HG03565 (cell line): ENCODE results near the gene SAP30L.

Experiments
- ATAC-seq: cut with Tn5 transposase; IDR thresholded peaks from one replicate; pipeline ENCODE4 v1.9.1; 2021; ENCODE audit warnings: mild to moderate bottlenecking, moderate library complexity; ENCODE audit not compliant: unreplicated experiment

Gene SAP30L

DNA sequence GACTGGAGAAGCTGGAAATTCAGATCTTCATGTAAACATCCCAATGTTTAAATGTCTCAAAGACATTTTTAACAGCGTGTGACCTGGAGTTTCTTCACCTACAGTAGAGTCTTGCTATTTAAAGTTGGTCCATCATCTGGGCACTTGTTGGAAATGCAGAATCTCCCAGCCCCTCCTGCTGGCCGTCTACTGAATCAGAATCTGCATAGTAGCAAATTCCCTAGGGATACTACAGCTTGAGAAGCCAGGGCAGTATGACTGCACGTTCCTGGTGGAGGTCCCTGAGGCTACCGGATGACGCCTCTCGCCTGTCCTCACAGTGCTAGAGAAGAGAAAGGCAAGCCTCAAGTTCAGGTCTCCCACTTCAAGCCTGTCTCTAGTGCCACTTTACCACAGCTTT is 15.7 kb downstream of the SAP30L start:
- ATAC-seq = no peak

DNA sequence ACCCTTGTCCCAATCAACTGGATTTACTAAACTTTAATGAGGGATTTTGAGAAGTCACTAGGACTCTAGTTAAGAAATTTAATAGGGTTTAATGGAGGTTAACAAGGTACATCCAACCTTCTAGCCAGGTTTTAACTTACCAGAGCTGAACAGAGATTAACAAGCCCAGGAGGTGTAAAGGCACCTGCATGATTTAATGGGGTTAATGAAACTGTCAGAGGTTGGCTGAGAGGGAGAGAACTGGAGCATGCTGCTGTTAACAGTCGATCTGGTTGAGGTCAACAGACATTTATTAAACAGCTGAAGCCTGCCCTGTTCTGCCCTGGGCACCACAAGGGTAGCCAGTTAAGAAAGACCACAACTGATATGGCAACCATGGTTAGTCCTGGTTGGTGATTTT is 18.6 kb downstream of the SAP30L start:
- ATAC-seq = no peak

DNA sequence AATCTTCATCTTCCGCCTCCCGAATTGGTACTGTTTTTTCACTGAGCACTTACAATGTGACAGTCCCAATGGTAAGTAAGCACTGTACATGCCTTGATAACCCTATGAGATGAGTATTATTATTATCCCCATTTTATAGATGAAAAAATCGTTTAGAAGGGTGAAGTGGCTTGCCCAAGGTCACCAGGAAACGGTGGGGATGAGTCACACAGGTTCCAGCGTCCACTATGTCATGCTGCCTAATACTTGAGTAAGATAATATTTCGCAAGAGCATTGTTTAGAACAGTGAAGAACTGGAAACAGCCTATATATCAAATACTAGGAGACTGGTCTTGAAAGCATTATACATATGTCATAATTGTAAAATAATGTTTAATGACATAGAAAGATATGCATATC is 19.4 kb downstream of the SAP30L start:
- no peak for ATAC-seq

DNA sequence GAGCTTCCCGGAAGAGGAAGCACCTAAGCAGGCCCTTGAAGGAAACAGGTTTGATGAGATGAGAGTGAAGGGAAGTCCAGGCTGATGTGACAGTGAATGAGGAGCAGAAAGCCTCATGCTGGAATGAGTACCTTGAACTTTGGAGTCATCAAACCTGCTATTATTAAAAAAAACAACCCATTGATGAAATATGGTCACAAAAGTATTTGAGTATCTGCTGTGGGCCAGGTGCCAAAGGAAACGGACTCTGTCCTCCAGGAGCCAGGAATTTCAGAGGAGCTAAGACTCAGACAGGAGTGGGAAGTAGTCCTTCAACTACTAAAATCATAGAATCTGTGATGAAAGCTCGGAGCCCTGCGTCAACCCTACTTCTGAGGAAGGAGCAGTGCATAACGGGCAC is 20.4 kb downstream of the SAP30L start:
- ATAC-seq = no peak

DNA sequence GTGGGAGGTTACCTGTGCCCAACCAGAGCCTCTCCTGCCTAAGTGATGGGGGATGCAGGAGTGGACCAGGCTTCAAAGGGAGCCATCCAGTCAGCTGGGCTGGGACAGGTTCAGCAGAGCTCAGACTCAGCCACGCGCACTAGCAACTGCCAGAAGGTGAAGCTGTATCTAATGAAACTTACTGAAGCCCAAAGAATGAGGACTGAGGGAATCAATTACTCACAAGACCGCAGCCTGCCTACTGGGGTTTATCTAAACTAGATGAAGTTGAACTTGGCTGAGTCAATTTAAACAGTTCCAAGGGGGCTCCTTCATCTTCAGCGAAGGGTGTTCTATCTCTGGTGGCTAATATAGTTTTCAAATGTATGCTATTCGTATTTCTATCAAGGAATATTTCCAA is 20.9 kb downstream of the SAP30L start:
- no peak for ATAC-seq

DNA sequence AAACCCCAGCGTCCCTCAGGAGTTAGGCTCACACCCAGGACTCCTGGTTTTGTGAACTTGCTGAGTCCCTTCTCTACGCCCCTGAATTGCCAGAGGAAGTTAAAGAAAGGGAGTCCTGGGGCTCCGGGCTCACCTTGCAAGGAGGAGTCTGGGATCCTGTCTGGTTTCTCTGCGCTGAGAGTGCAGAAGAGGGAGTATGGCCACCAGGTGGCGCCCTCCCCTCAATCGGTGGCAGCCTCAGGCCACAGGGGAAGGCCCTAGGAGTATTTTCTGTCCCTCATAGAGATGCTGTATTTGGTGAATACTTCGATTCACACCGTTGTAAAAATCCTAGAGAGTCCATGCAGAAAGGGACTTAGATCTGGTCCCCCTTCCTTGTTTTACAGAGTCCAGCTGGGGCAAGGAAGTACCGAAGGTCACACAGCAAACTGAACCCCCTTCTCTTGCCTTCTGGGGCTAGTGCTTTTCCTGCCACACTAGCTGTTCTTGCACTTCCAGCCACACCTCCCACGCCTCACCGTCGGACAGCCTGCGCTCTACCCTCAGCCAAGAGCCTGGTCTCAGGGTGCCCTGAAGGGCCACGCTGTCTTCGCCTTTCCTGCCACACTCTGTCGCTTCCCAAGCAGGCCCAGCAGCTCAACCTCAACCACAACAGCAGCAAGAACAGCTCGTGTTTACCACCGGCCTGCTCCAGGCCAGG is 22.0 kb downstream of the SAP30L start:
- peak; percentile 88 for ATAC-seq

DNA sequence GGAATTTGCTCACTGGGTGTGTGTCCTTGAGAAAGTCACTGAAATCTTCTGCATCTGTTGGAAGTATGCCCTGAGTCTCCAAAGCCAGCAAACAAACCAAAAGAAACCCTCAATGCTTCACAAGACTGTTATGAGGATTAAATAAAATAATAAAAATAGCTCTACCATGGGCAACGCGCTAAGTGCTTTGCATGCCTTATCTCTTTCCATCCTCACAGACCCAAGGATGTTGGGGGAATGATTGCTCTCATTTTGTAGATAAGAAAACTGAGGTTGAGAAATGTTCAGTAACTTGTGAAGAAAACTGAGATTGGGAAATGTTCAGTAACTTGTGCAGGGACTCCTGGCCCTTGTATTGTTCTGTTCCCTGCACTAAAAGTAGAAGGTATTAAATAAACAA is 24.3 kb downstream of the SAP30L start:
- no peak for ATAC-seq

DNA sequence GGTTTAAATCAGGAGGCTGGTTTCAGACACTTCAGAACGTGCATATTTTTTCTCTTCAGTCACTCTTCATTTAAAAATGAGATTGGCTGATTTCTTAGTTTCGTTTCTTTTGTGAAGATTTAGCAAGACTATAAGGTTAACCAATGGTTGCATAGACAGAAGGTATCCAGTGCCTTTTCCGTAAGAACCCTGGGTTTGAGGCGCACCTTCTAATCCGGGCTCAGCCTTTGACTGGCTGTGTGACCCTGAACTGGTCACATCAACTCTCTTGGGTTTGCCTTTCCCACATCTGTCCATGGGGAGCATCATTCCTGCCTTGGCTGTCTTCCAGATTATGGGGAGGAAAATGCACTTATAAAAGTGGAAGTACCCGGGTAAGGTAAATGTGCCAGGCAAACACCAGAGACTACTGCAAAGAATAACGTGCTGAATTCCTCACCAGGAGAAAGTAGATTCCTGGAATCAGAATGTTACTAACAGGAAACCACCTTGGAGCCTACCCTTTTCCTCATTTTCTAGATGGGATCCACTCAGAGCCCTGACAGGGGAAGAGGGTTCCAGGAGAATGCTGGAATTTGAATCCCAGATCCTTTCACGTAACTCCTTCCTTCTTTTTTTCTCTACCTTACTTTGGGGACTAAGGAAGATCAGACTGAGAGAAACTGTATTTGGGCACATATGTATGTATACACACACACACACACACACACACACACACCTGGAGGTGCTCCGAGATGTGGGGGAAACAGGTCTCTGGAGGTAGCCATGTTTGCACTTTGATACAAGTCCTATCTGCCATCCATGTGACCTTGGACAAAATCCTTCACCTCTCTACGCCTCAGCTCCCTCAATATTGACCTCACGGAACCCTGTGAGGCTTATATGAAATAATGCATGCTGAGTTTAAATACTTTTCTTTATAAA is 25.4 kb downstream of the SAP30L start:
- no peak for ATAC-seq

DNA sequence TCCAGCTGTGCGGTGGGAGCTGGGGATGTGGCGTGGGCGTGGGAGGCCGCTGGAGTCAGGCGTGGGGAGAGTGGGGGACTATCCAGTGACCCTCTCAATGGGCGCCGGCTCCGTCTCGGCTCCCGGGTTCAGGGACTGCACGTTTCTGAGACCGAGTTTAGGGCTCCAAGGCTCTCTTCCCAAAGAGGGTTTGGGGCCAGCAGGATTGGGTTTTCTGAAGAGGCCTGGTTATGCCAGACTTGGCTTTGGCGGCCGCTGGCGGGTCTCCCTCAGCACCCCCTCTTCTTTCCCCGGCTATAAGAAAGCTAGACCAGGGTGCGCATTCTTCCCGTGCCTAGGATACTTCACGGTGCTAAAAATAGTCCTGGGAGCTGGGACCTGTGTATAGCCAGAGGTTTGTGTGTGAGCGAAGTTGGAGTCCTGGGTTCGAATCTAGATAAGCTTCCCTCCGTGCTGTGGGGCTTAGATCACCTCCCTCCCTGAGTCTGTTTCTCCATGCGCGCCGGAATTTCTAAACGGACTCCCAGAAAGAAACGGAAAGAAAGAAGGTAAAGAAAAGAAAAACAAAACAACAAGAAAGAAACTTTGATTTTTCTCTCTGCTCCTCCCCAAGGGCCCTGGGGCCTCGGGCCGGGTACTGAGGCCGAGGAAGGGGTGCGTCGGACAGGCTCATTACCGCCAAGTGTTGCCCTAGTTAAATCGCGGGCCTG is 27.2 kb downstream of the SAP30L start:
- no peak for ATAC-seq

DNA sequence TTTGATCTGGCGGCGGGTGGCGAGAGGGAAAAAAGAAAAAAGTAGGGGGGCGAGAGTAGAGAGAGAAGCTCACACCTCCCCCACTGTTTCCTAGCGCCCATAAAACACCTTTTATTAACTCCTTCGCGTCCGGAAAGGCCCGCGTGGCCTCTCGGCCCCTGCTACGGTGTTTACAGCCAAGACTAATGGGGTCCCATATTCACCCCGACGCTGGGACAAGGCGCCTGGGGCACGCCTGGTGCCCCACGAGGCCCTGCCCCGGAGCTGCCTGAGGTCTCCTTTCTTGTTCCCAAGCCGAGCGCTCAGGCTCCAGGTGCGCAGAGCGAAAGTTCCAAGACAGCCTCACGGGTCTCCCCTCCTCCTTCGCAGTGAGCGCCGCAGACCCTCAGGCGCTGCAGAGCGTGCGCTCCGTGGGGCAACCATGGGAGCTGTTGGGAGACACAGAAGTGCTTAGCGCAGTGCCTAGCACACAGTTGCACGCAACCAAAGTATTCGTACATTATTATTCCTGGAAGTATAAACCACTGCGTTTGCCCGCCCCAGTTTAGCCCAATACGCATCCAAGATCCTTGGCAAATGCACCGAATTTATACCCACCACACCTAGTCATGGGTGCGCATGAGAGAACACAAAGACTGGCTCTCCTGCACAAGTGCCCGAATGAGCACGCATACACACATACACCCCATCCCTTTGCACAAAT is 27.9 kb downstream of the SAP30L start:
- ATAC-seq = no peak

DNA sequence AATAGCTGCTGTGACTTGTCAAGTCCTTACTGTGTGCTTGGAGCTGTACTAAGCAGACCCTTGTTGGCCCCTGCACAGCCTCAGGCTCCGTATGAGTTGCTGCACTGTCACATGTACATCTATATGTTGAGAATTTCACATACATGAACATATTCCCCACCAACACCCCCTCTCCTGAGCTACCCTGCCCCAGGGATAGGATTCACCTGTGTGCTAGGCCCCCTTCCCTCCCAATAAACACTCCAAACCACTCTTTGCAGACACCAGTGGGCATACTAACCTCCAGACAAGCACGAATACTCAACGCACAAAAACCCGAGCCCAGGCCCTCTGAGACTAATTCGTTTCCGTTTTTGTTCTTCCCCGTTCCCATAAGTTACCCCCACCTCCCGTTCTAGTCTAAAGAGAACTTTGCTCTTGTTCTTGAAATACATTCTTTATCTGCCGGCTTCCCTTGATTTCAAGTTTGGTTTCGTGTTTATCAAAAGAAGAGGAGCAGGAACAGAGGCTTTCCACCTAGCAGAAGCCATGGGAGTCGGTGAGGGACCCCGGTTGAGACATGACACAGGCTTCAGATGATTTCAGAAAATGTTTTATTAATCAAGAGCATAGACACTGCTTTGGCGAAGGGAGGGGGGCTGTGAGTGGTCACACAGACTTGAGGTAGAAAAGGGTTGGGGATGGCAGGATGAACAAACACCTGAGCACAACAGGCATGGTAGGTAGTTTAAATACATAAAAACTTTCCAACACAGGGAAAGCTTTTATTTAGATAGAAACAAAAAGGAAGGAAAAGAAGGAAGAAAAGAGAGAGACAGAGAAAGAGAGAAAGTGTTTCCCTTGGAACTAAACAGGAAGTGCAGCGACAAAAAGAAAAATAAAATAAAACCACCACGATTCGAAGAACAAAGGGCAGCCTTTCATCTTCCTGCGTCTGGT is 28.9 kb downstream of the SAP30L start:
- no peak for ATAC-seq

DNA sequence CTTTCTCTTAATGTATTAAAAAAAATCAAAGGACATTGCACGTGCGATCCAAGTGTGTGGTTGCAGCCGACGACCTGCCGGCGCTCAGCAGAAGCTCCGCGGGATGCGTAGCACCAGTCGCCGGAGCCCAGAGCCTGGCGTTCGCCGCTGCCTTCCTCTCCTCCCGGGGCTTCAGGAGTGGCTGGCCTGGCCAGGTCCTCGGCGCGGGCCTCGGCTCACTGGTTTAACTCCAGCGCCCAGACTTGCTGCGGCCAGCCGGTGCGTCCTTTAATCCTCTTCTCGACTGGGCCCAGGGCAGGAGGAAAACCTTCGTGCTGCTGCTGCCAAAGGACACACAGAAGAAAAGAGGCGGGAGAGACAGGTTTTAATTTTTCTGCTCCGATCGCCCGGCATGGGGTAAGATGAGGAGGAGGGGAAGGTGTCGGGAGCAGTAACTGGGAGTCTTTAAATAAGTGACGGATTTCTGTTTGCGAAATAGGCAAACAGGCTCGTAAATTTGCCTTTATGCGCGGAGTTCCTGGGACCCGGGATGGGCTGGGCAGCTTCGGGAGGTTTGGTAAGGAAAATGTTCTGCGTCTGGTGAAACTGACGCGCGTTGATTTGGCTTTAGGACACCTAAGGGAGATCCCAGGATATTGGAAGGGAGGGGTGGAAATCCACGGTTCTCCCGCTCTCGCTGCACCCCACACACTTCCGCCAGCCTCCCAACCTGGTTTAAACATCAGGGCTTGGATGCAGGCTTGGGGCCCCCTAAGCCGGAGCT is 30.0 kb downstream of the SAP30L start:
- ATAC-seq = no peak

DNA sequence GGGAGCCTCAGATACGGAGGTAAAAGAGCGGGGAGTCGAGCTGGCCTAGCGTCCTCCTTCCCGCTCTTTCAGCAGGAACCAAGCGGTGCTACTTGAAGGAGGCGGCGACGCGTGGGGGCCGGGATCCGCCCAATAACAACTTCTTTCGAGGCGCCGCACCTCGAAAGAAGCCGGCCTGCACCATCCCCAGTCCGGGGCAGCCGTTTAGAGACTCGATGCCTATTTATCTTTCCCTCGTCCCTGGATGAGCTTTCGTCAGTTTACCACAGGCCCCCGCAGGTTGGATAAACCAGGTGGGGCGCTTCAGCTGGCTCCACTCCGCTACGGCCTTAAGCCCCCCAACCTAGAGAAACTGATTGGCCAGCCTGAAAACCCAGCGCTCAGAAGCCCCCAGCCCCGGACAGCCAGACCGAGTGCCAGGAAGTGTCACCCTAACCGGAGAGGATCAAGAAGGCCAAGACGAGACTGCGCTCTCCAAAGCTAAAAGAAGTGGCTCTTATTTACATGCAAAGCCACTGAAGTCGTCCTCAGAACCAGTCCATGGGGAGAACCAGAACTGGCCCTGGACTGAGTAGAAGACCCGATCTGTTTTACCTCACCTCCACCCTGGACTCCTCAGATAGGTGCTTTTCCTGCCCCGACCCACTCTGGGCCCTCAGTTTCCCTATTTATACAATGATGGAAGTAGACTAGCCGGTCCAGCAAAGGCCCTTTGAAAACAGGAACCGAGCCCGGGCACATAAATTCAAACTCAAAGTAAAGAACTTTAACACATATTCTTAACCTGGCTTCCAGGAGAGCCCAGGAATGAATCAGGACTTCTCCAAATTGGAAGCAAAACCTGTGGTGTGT is 30.8 kb downstream of the SAP30L start:
- ATAC-seq = no peak

DNA sequence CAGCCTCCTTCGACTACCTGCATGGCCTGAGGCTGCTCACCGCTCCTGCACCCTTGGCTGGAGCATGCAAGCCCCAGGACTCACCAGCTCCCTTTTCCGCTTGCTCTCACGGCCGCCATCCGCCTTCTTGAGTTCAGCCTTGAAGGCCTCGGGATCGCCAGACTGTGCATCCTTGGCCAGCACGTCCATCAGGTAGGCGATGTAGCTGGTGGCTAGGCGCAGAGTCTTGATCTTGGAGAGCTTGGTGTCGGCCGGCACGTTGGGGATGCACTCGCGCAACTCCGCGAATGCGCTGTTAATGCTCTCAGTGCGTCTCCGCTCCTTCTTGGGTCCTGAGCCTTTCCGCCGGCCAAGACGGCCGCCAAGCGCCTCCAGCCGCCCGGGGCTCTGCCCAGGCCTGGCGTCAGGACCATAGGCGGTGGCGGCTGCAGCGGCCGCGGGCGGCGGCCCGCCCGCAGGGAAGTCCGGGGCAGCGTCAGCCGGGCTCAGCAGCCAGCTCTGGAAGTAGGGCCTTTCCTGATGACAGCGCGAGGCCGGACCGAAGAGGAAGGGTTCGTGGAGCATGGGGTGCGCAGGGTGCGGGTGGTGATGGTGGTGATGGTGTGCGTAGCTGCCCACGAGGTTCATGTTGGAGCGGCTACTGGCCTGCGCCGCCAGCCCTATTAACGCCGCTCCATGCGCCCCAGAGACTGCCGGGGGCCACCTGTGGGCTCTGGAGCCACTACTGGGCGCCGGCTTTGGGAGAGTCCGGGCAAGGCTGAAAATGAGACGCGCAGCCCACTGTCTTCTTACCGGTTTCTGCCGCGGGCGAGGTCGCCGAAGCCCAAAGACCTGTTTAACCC is 31.8 kb downstream of the SAP30L start:
- no peak for ATAC-seq

DNA sequence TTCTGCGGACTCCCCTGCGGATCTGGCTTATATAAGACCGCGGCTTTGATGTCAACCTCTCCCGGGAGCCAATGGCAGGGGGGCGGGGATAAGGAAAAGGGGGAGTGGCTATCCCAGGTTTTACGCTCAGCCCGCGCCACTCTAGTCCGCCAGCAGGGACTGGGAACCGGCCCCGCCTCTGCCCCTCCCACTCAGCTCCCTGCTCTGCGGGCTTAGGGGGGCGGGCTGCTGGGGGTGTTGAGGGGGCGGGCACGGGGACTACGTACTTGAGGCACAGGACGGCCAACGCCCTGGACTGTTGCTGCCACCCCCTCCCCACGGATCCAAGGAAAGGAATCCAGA is 32.4 kb downstream of the SAP30L start, which contains the start of gene HAND1:
HAND1 (minus strand) TSS at position 4 of the 342 bp plus-strand sequence. CDS start 219 bp downstream, outside the sequence.
- no peak for ATAC-seq

DNA sequence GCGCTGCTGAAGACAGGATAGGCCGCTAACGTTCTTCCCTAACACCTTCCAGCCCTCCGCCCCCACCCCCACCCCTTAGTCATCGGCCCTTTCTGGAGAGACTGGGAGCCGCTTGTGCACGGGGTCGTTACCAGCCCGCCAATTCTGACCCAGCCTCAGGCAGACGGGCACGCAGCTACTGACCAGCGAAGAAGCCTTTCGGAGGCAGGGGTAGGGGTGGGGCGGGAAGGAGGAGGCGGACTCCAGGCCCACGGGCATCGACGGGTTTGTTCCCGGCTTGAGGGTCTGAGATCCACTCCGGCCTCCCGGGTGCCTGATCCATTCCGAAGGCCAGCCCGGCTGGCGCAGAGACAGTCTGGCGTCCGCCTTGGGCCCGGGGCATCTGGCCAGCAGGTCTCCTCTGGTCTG is 33.0 kb downstream of the SAP30L start:
- no peak for ATAC-seq

DNA sequence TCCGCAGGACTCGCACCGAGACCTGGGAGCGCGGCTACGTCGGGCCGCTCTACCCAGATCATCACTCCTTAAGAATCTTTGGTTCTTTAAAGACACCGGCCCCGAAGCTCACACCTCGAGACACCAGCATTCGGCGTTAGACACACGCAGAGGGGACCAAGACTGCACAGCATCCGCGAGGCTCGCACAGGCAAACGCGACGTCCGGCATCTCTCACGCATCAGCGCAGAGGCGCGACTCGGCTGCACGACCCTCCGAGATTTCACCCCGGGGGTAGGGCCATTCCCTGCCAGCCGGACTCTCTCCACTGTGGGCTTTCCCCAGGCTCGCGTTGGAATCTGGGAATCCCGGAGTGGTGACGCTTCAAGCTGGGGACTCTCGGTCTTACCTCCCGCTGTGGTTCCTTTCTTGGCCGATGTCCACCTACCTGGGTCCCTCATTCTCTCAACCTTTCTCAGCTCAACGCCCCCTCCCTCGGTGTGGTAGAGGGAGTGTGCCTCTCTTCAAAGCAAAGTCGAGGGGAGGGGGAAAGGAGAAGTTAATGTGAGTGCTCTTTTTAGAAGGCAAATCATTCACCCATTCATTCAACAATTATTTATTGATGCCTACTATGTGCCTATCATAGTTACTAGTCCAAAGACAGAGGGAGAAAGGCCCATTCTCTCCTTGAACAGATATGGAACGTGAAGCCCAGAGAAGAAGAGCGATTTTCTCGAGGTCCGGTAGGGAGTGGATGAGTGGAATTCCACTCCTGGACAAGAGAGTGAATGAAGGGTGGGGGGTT is 33.6 kb downstream of the SAP30L start:
- no peak for ATAC-seq
